SU-DHL-6 (cell line): Measurements from ENCODE around the gene FGD5.

Experiments used
- EZH2phosphoT487 ChIP-seq: fragments of 200-600 bp; sonication (generic), shearing (Covaris generic); conservative IDR thresholded peaks from 2 replicates; pipeline ENCODE4 v1.6.1; 2018; ENCODE audit warnings: mild to moderate bottlenecking, antibody characterized with exemption, low read length, moderate library complexity, mixed read lengths
- TF ChIP-seq, protein P1 (sequence below): fragments of 200-600 bp; sonication (generic); IDR thresholded peaks from one replicate; pipeline ENCODE4 v1.5.1; 2017; ENCODE audit warnings: antibody characterized with exemption, mild to moderate bottlenecking, low read length, moderate library complexity; ENCODE audit not compliant: insufficient read depth, poor library complexity, severe bottlenecking

DNA sequence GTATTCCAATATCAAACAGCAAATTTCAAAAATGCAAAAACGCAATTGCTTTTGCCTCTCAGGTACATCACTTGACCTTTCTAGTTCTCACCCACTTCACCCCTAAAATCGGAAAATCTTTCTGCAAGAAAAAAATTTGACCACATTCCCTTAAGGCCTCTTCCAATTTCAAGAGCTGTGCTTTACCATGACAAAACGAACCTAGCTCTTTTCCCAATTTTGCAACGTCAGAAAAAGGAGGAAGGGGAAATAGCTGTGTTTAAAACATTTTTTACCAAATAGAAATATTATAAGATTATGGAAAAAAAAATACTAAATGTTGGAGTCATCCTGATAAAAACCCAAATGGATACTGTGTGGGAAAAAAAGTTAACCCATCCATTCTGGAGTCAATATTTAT, 127.5 kb downstream of the FGD5 start:
- TF ChIP-seq, protein P1, sequence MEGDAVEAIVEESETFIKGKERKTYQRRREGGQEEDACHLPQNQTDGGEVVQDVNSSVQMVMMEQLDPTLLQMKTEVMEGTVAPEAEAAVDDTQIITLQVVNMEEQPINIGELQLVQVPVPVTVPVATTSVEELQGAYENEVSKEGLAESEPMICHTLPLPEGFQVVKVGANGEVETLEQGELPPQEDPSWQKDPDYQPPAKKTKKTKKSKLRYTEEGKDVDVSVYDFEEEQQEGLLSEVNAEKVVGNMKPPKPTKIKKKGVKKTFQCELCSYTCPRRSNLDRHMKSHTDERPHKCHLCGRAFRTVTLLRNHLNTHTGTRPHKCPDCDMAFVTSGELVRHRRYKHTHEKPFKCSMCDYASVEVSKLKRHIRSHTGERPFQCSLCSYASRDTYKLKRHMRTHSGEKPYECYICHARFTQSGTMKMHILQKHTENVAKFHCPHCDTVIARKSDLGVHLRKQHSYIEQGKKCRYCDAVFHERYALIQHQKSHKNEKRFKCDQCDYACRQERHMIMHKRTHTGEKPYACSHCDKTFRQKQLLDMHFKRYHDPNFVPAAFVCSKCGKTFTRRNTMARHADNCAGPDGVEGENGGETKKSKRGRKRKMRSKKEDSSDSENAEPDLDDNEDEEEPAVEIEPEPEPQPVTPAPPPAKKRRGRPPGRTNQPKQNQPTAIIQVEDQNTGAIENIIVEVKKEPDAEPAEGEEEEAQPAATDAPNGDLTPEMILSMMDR, result no peak
- no peak for TF ChIP-seq EZH2phosphoT487
